Measurements from ENCODE around the gene NEK7.
"Not testable (repeated sequence)": the region's sequence is repeated elsewhere in the genome, so short reads cannot be mapped to it uniquely, and the experiment has no call there.

Gene NEK7

GRCh38 chr1:198212126-198212525 is 55.3 kb downstream of the NEK7 start:
- no peak for DNase-seq

- DNase-seq, result no peak
Observed at GRCh38 chr1:198212675-198213074, 55.9 kb downstream of the NEK7 start.

GRCh38 chr1:198214924-198215323 is 58.1 kb downstream of the NEK7 start:
- no peak for DNase-seq

GRCh38 chr1:198220428-198220827 is 63.6 kb downstream of the NEK7 start:
- no peak for DNase-seq

GRCh38 chr1:198227010-198227409 is 70.2 kb downstream of the NEK7 start:
- DNase-seq, result not testable (repeated sequence)

GRCh38 chr1:198227454-198227853 is 70.7 kb downstream of the NEK7 start:
- not testable (repeated sequence) for DNase-seq

GRCh38 chr1:198228925-198229324 is 72.1 kb downstream of the NEK7 start:
- no peak for DNase-seq

- DNase-seq, result no peak
Observed at GRCh38 chr1:198231779-198232178, 75.0 kb downstream of the NEK7 start.

- DNase-seq, result no peak
Observed at GRCh38 chr1:198232378-198232777, 75.6 kb downstream of the NEK7 start.

- no peak for DNase-seq
Observed at GRCh38 chr1:198232940-198233675, 76.3 kb downstream of the NEK7 start.

- no peak for DNase-seq
Observed at GRCh38 chr1:198234520-198235251, 77.9 kb downstream of the NEK7 start.

- no peak for DNase-seq
Observed at GRCh38 chr1:198238121-198238520, 81.3 kb downstream of the NEK7 start.

- DNase-seq, result no peak
Observed at GRCh38 chr1:198241553-198241952, 84.8 kb downstream of the NEK7 start.

- no peak for DNase-seq
Observed at GRCh38 chr1:198244772-198245171, 88.0 kb downstream of the NEK7 start.

- no peak for DNase-seq
Observed at GRCh38 chr1:198245379-198245778, 88.6 kb downstream of the NEK7 start.

GRCh38 chr1:198246337-198246736 is 89.5 kb downstream of the NEK7 start:
- DNase-seq, result no peak

- no peak for DNase-seq
Observed at GRCh38 chr1:198253259-198253658, 96.5 kb downstream of the NEK7 start.

GRCh38 chr1:198253668-198254067 is 96.9 kb downstream of the NEK7 start:
- no peak for DNase-seq

- no peak for DNase-seq
Observed at GRCh38 chr1:198254521-198254920, 97.7 kb downstream of the NEK7 start.

GRCh38 chr1:198254948-198255347 is 98.2 kb downstream of the NEK7 start:
- no peak for DNase-seq

GRCh38 chr1:198255784-198256183 is 99.0 kb downstream of the NEK7 start:
- DNase-seq, result no peak

GRCh38 chr1:198258491-198258890 is 101.7 kb downstream of the NEK7 start:
- no peak for DNase-seq

- no peak for DNase-seq
Observed at GRCh38 chr1:198259333-198260074, 102.7 kb downstream of the NEK7 start.

GRCh38 chr1:198261886-198262285 is 105.1 kb downstream of the NEK7 start:
- no peak for DNase-seq

Data from effector CD4-positive, alpha-beta T cell (primary cell).